B cell (primary cell): Measurements from ENCODE around the gene POLD4. TPM values are rescaled to one million over a fixed set of nuclear protein-coding genes. Genes with fewer than 3 reads are reported as not detected.

Experiments used
- ATAC-seq: fragments of 200-7000 bp; cut with Tn5 transposase; one replicate; pipeline ENCODE4 v1.10.0; 2021; ENCODE audit warnings: low read depth, mild to moderate bottlenecking, moderate number of reproducible peaks, moderate library complexity
- CTCF ChIA-PET: fragments of 350-600 bp; sonication (Branson Sonifier 250); formaldehyde crosslinking; loops from one replicate; lab custom pipeline; 2021; ENCODE audit warnings: antibody characterized with exemption, inconsistent platforms; lab: Charles Lee
- POLR2A ChIA-PET: fragments of 350-600 bp; sonication (Branson Sonifier 250); formaldehyde crosslinking; loops from one replicate; lab custom pipeline; 2021; ENCODE audit warnings: antibody characterized with exemption; lab: Charles Lee
- DNase-seq: peaks from one replicate; pipeline ENCODE4 v3.0.0; 2013
- H2AFZ ChIP-seq: 2 replicates; pipeline ENCODE4 v1.6.1; 2012; ENCODE audit warnings: mild to moderate bottlenecking, low read depth, low read length; ENCODE audit not compliant: insufficient read depth, poor library complexity, severe bottlenecking
- H3K27ac ChIP-seq, 2 donors: 1 replicate in 1 of 2; 2 replicates in 1 of 2; pipeline ENCODE4 v1.5.1; 2012 to 2013; ENCODE audit warnings: low read length in 2 of 2, mild to moderate bottlenecking in 2 of 2, moderate library complexity in 1 of 2
- H3K27me3 ChIP-seq, 4 experiments: fragments of 200-600 bp in 1 of 4; sonication (generic) in 1 of 4; replicated peaks in 1 of 4; 1 replicate in 2 of 4; 2 replicates in 2 of 4; pipeline versions ENCODE4 v1.6.1 to v1.7.0; 2013 to 2016; ENCODE audit warnings: low read length in 3 of 4, mild to moderate bottlenecking in 2 of 4, mixed read lengths in 1 of 4, moderate library complexity in 1 of 4; ENCODE audit not compliant: insufficient read depth in 4 of 4, control insufficient read depth in 3 of 4; ENCODE audit errors: control extremely low read depth in 1 of 4
- H3K36me3 ChIP-seq, 2 experiments: replicated peaks in 1 of 2; 1 replicate in 1 of 2; 2 replicates in 1 of 2; pipeline versions ENCODE4 v1.6.1 to v1.7.1; 2013; ENCODE audit warnings: low read length in 1 of 2; ENCODE audit not compliant: insufficient read depth in 2 of 2, control insufficient read depth in 1 of 2; ENCODE audit errors: control extremely low read depth in 1 of 2, extremely low read depth in 1 of 2
- H3K4me1 ChIP-seq, 2 donors: fragments of 200-600 bp in 1 of 2; sonication (generic) in 1 of 2; 1 replicate in 1 of 2; 2 replicates in 1 of 2; pipeline versions ENCODE4 v1.5.1 to v1.6.1; 2013 to 2017; ENCODE audit warnings: low read length in 2 of 2; ENCODE audit not compliant: control insufficient read depth in 2 of 2, insufficient read depth in 2 of 2
- H3K4me2 ChIP-seq: replicated peaks from 2 replicates; pipeline ENCODE3; 2012; ENCODE audit warnings: mild to moderate bottlenecking, low read depth, low read length; ENCODE audit not compliant: poor library complexity, severe bottlenecking
- H3K4me3 ChIP-seq, 5 experiments: fragments of 200-600 bp in 1 of 5; sonication (generic) in 1 of 5; 1 replicate in 3 of 5; 2 replicates in 2 of 5; pipeline versions ENCODE4 v1.5.1 to v1.7.0; 2011 to 2016; ENCODE audit warnings: low read length in 4 of 5, mild to moderate bottlenecking in 4 of 5, low read depth in 2 of 5, control low read depth in 1 of 5, moderate library complexity in 1 of 5; ENCODE audit not compliant: insufficient read depth in 1 of 5; ENCODE audit errors: control extremely low read depth in 1 of 5, extremely low read depth in 1 of 5
- H3K79me2 ChIP-seq: fragments of 200-600 bp; sonication (generic); one replicate; pipeline ENCODE4 v1.6.0; 2016; ENCODE audit warnings: low read length; ENCODE audit not compliant: control insufficient read depth, insufficient read depth
- H3K9ac ChIP-seq: fragments of 200-600 bp; sonication (generic); 2 replicates; pipeline ENCODE4 v1.6.1; 2017; ENCODE audit warnings: mild to moderate bottlenecking, low read length, moderate library complexity
- H3K9me3 ChIP-seq, 3 donors: one replicate each; pipeline versions ENCODE4 v1.6.1 to v1.7.1; 2013; ENCODE audit warnings: low read length in 2 of 3; ENCODE audit not compliant: control insufficient read depth in 2 of 3, insufficient read depth in 1 of 3; ENCODE audit errors: control extremely low read depth in 1 of 3
- H4K20me1 ChIP-seq: 2 replicates; pipeline ENCODE4 v1.6.0; 2012; ENCODE audit warnings: mild to moderate bottlenecking, low read length; ENCODE audit not compliant: insufficient read depth, control insufficient read depth, poor library complexity, severe bottlenecking
- H3K27ac Mint-ChIP-seq: one replicate; pipeline ENCODE4 v1.8.0; 2021; ENCODE audit warnings: mixed read lengths
- H3K27me3 Mint-ChIP-seq: one replicate; pipeline ENCODE4 v1.8.0; 2021; ENCODE audit warnings: mixed read lengths
- H3K4me1 Mint-ChIP-seq: one replicate; pipeline ENCODE4 v1.8.0; 2021; ENCODE audit warnings: mixed read lengths
- H3K4me3 Mint-ChIP-seq: one replicate; pipeline ENCODE4 v1.8.0; 2021; ENCODE audit warnings: mixed read lengths
- H3K9me3 Mint-ChIP-seq: one replicate; pipeline ENCODE4 v1.8.0; 2022; ENCODE audit warnings: mixed read lengths; ENCODE audit not compliant: insufficient read depth
- EZH2 ChIP-seq: IDR thresholded peaks from 2 replicates; pipeline ENCODE4 v1.6.1; 2012; ENCODE audit warnings: borderline replicate concordance, low read depth, mild to moderate bottlenecking, moderate library complexity, low read length; ENCODE audit not compliant: insufficient read depth, poor library complexity, severe bottlenecking
- WGBS: methylation state at CpG from one replicate; pipeline ENCODE4 v1.1.5; 2013; ENCODE audit warnings: missing lambda C conversion rate; ENCODE audit not compliant: insufficient coverage; 5-methylcytosine and 5-hydroxymethylcytosine counted together
- intact Hi-C: fragments of 100-400 bp; cut with micrococcal nuclease; formaldehyde crosslinking; loops from one replicate; pipeline ENCODE4 v1.10.0; 2022
- polyA plus RNA-seq: library from polyadenylated mRNA; depleted of rRNA; stranded (reverse); fragments of >200 nt; gene quantifications from 2 replicates; pipeline ENCODE4 v1.2.3, GENCODE V29; 2012
- total RNA-seq, 2 donors: library from RNA; stranded (reverse); fragments of 120-200 nt in 1 of 2; gene quantifications; 1 replicate in 1 of 2; 2 replicates in 1 of 2; pipeline versions ENCODE4 v1.2.3 to v1.2.4, GENCODE V29; 2013 to 2022
- TF ChIP-seq, protein P1 (sequence below): fragments of 200-600 bp; IDR thresholded peaks from one replicate; pipeline ENCODE4 v1.8.0; 2022; ENCODE audit warnings: antibody characterized with exemption, mild to moderate bottlenecking

The POLD4 gene
- total and polyA plus RNA-seq, 2 donors (not counting 1 experiment from before 2014, with no cell fraction given): 210 to 559 TPM

DNA sequence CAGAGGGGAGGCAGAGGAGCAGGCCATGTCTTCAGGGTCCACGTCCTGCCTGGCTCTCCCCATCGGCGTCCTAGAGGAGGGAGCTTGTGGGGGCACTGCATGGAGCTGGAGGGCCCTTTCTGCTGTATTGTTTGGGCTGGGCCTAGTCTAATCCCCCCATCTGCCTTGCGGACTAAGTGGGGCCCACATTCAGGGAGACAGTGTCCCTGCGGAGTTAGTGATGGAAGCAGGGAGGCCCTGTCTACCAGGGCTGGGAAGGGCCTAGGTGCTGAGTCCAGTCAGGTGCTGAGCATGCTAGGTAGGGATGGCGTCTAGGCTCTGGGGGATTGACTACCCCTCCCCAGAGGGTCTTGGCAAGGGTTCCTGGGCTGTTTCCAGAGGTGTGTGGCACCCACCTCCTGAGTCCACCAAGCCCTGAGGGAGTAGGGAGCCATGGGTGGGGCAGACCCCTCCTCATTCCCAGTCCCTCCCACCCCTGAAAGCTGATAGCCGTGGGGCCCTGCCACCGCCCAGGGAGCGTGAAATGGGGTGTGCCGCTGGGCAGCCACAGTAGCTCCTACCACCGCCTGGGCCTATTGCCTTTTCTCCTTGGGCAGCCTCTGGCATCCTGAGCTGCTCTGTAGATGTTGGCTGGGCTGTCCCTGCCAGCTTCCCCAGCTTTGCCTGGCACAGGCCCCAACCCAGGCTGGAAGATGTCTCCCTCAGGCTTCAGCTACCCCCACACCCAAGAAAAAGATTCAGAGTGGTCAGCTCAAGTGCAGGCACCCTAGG lies 1.9 kb upstream of the POLD4 start:
- peaks cover 71% of the 10 kb centered on the region for H3K79me2 ChIP-seq
- Mint-ChIP-seq H3K9me3 (no peaks in the 10 kb centered on the region), H3K27ac (peak overlapping the region; percentile 100), H3K27me3 (no peaks in the 10 kb centered on the region), H3K4me1 (peaks cover 77% of the 10 kb centered on the region), H3K4me3 (peak overlapping the region; percentile 96)
- POLR2A ChIA-PET: interaction anchor here (0.6 to 9.0 kb wide), 7 partner anchors 10 to 79 kb away, joined by 4 to 323 read pairs (median 7); partner anchors contain the start of genes CLCF1 and RAD9A
- no peak overlapping the region for H2AFZ ChIP-seq
- peaks cover 63 to 73% of the 10 kb centered on the region in 2 donors for H3K4me1 ChIP-seq
- no peak overlapping the region for H3K9ac ChIP-seq
- H3K27ac ChIP-seq: peak overlapping the region; percentile 94 to 96
- H3K4me3 ChIP-seq: no peak overlapping the region
- H3K36me3 ChIP-seq: peaks cover 0 to 9% of the 10 kb centered on the region in 2 experiments
- H3K9me3 ChIP-seq: no peaks in the 10 kb centered on the region
- peak overlapping the region; percentile 97 for H3K4me2 ChIP-seq
- H4K20me1 ChIP-seq: peaks cover 20% of the 10 kb centered on the region
- H3K27me3 ChIP-seq: no peaks in the 10 kb centered on the region
- intact Hi-C loops: loop anchor here (10.0 kb wide), 1 partner anchor 450 kb away; no protein-coding TSS in a partner anchor
- DNase-seq (no peak), ATAC-seq (no peak)
- 89% methylated on average over 11 of the region's 11 CpGs for WGBS
- TF ChIP-seq EZH2: no peak
- TF ChIP-seq, protein P1, sequence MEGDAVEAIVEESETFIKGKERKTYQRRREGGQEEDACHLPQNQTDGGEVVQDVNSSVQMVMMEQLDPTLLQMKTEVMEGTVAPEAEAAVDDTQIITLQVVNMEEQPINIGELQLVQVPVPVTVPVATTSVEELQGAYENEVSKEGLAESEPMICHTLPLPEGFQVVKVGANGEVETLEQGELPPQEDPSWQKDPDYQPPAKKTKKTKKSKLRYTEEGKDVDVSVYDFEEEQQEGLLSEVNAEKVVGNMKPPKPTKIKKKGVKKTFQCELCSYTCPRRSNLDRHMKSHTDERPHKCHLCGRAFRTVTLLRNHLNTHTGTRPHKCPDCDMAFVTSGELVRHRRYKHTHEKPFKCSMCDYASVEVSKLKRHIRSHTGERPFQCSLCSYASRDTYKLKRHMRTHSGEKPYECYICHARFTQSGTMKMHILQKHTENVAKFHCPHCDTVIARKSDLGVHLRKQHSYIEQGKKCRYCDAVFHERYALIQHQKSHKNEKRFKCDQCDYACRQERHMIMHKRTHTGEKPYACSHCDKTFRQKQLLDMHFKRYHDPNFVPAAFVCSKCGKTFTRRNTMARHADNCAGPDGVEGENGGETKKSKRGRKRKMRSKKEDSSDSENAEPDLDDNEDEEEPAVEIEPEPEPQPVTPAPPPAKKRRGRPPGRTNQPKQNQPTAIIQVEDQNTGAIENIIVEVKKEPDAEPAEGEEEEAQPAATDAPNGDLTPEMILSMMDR: no peak
- CTCF ChIA-PET: interaction anchor here (0.5 to 42.2 kb wide), 8 partner anchors 0 to 274 kb away, joined by 3 to 2379 read pairs (median 10); partner anchors contain the start of genes CLCF1, PITPNM1, POLD4 and PPP1CA
